NCI-H446 (cell line): ENCODE data around the gene TNIP3.

ENCODE experiments used
- DNase-seq, 2 experiments: peaks; one replicate each; lab custom pipeline; 2025; lab: John Stamatoyannopoulos, UW

Gene TNIP3

DNA sequence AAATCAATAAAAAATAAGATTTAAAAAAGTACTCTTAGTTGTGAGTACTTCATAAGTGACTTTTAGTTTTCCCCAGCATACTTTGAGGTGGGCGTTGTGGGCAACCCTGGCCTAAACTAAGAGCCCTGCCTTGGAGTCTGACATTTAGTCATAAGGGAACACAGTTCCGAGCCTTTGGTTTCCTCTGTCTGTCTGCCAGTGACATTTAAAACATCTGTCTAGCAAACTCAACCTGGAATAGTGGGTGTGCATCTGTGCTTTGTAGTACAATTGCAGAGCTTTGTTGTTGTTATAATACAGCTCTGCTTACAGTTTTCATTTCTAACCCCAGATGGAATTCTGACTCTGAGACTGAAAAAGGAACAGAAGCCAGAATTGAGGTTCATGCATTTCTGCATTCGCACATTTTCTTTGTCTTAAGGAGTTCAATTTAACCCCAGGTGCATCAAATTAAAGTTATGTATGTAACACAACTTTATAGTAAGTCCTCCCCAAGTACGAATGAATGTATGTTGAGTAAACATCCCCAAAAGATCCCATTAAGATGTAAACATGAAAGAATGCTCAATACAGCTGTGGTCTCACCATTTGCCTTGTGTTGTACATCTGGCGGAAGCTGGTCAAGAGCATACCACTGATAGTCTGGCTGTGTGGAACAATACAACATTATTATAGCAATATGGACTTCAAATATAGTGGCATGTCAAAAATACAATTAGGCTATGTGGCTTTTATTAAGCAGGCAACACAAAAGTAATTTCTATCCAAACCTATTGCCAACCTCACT is 25.9 kb downstream of the TNIP3 start:
- DNase-seq = no peak

DNA sequence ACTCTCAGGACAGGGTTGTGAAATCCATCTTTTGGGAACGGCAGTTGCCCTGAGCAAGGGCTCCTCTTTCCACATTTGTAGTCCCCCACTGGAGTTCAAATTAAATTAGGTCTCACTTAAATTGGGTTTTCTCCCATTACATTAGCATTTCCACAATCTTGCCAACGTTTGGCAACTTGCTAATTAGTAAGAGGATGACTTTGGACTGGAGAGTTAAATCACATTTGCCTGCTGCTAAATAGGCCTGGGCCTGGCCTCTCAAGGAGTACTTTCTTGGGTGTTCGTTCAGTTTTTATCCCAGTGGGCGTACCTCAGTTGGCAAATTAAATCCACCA is 33.8 kb downstream of the TNIP3 start:
- no peak for DNase-seq

GRCh38 chr4:121129606-121130325 is 34.4 kb downstream of the TNIP3 start:
- DNase-seq = no peak

- no peak for DNase-seq
Measured at GRCh38 chr4:121127100-121127499, 37.0 kb downstream of the TNIP3 start.

- DNase-seq = no peak
Measured at GRCh38 chr4:121126449-121127006, 37.6 kb downstream of the TNIP3 start.

DNA sequence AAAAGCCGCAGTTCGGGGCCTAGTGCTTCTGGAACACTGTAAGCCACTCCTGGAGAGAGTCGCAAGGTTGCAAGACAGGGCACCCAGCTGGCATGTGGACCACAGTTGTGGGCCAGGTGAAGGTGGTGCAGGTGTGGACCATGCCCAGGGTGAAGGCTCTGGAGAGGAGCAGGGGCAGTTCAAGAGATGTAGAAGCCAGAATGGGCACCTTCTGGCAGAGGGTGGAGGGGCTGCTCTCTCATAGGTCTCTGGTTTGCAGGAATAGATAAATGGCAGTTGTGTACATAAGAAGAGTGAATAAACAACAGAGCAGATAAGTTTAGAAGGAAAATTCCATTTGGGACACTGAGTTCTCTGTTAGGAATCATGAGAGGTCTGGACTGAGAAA is 38.6 kb downstream of the TNIP3 start:
- no peak for DNase-seq

- DNase-seq = no peak
Measured at GRCh38 chr4:121122661-121123060, 41.5 kb downstream of the TNIP3 start.

DNA sequence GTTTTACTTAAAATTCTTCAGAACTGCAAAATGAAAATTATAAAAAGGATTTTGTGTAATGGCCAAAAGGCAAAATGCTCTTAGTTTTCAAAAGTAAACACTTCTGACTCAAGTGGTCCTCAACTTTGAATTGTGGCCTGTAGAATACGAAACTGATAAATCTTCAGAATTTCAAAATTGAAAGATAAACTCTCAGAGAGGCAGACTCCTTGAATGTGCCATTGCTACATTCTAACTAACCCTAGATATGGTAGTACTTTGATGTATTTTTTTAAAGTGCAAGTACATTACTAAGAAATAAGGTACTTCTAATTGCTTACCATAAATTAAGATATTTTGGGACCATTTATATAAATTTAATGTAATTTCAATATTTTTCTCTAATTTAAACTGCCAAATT is 44.4 kb downstream of the TNIP3 start:
- DNase-seq = no peak

- no peak for DNase-seq
Measured at GRCh38 chr4:121118344-121118743, 45.8 kb downstream of the TNIP3 start.

DNA sequence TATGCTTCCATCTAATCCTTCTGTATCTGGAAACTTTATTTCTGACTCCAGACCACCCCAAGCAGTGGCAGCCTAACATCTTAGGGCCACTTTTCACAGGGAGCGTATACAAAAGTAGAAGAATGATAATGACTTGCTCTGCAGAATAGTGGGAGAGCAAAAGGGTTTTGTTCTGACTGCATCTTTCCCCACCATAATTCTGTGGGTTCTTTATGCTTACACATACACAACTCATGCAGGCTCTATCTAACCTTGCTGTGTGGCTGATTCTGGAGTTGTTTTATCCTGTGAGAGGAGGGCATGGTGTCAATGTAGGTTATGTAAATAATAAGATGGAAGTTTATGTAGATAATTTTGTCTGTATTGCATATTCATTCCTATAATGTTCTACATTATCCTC is 49.4 kb downstream of the TNIP3 start:
- DNase-seq = no peak

GRCh38 chr4:121112530-121112929 is 51.6 kb downstream of the TNIP3 start:
- DNase-seq = no peak

DNA sequence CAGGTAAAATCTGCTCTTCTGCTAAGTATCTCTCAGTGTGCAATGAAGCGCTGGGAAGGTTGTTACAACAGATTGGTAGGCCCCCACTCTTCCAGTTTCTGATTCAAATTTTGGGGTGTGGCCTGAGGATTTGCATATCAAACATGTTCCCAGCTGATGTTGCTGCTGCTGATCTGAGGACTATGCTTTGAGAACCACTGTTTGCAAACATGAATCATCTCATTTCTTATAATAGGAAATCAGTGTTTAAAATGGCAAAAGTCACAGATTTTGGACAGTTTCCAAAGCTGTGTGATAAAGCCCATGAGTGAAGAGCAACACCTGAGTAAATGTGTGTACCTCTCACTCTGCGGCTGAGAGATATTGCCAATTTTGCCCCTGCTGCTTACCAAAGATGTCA is 55.6 kb downstream of the TNIP3 start:
- DNase-seq = no peak

DNA sequence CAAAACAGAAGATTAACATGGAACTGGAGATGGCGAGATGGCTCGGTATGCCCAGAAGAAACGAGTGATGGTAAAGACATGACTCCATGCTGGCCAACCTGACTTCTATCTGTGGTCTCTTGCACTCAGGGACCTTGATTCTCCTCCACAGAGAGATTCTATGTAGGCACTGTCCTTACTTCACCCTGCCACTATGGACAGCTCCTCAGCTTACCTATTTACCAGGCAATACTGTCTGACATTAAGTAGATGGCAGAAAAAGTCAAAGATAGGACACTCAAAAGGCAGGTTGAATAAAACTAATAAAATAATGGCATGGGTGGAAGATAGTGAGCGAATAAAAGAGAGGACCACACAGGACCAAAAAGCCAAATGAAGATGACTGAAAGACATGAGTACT is 56.6 kb downstream of the TNIP3 start:
- no peak for DNase-seq

- no peak for DNase-seq
Measured at GRCh38 chr4:121100093-121100775, 63.9 kb downstream of the TNIP3 start.

GRCh38 chr4:121098266-121098665 is 65.9 kb downstream of the TNIP3 start:
- DNase-seq = no peak

DNA sequence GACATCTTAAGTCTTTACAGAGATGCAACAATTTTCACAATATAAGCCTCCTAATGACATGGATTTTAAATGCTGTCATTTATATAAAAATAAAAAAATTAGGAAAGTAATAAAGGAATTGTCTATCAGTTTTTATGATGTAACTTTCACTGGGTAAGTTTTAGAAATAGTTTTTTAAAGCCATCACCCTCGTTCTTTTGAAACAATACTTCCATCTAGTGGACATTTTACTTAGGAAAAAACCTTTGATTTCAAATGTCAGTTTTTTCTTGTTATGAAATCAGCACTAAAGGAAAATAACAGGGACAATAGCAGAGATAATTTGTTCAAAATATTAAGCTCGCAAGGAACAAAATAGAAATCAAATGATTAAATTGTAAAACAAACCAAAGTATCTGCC is 67.5 kb downstream of the TNIP3 start:
- peak in 1 of 2 experiments; percentile 43 for DNase-seq

DNA sequence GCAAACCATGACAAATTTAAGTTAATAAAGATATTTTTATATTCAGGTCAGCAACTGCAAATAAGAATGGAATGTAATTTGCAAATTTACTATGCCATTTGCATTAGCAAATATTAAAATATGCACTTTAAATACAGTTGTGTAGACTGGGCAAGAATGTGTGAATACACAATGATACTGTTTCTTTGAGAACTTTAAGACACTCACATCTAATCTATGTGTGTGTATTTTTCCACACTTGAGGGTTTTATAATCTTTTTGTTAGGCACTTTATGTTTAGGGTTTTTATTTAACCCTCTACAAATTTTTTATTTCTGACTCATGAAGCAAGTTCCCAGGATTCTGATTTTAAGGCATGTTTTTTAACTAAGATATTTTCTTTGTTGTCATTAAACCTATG is 67.9 kb downstream of the TNIP3 start:
- DNase-seq = no peak

GRCh38 chr4:121094297-121094966 is 69.7 kb downstream of the TNIP3 start:
- no peak for DNase-seq

DNA sequence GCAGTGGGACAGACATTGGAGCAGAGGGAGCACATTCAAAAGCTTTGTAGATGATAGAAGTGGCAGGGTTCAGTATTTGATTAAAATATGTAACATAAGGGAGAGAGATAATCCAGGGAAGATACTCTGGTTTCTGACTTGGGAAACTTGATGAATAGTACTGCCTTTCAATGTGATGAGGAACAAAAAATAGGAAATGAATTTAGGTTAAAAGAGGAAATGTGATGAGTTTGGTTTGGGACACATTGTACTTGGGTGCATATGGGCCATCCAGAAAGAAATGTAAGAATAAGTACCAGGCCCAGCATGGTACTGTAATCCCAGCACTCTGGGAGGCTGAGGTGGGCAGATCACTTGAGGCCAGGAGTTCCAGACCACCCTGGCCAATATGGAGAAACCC is 70.9 kb downstream of the TNIP3 start:
- no peak for DNase-seq

DNA sequence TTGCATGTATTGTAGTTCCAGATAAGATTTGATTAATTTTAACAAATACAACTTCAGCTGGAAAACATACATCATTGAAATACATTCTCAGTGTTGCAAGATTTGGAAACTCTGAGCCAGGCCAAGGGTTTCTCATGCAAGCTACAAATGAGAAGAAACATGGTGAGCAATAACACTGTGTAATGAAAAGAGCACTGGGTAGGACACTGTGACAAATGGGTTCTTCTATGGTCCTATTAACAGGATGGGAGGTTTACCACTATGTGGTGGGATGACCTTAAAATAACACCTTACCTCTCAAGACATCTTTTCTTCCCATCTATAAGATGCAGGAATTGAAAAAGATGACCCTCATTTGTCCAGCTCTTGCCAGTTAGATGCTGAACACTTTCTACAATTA is 72.2 kb downstream of the TNIP3 start:
- no peak for DNase-seq

DNA sequence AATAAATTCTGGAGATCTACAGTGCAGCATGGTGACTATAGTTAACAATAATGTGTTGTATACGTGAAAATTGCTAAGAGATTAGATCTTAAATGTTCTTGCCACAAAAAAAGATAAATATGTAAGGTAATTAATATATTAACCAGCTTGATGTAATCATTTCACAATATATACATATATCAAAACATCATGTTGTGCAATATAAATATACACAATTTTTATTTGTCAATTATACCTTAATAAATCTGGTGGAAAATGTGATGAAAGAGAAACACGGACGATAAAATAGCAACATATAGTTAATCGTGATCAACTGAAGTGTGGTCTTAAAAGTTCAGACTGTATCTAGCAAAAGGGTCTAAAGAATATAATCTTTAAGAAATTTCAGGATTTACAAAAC is 75.3 kb downstream of the TNIP3 start:
- DNase-seq = no peak
